A549 treated with DMSO at 1 μM for 4 hours (cell line): Measurements from ENCODE around the gene LGSN. TPM values are rescaled to one million over a fixed set of nuclear protein-coding genes. Genes with fewer than 3 reads are reported as not detected.

Experiments
- total RNA-seq: library from RNA; stranded (reverse); fragments of 200-300 nt; extraction: Qiagen RNA extraction; gene quantifications from 5 replicates; pipeline ENCODE4 v1.2.3, GENCODE V29; 2022; ENCODE audit warnings: low read depth

Gene LGSN, protein sequence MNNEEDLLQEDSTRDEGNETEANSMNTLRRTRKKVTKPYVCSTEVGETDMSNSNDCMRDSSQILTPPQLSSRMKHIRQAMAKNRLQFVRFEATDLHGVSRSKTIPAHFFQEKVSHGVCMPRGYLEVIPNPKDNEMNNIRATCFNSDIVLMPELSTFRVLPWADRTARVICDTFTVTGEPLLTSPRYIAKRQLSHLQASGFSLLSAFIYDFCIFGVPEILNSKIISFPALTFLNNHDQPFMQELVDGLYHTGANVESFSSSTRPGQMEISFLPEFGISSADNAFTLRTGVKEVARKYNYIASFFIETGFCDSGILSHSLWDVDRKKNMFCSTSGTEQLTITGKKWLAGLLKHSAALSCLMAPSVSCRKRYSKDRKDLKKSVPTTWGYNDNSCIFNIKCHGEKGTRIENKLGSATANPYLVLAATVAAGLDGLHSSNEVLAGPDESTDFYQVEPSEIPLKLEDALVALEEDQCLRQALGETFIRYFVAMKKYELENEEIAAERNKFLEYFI
- total RNA-seq = 2.7 to 4.8 TPM (median 4.1 TPM) in 5 replicates

GRCh38 chr6:63319939-63320338 is at the start of gene LGSN:
TSS of gene LGSN (minus strand) at chr6:63319983. CDS start at chr6:63319943, 40 bp downstream.

Other genes starting within 250 kb of the LGSN start
- 2.0 to 2.7 TPM (median 2.2 TPM) in 5 replicates for gene FKBP1C, start 108.5 kb downstream of the LGSN start, total RNA-seq